Central memory CD8-positive, alpha-beta T cell (primary cell): ENCODE results near the gene ICOSLG.
A peak's percentile ranks its signal among the peaks of the same experiment; 100 is the strongest.
"Not testable (repeated sequence)": the region's sequence is repeated elsewhere in the genome, so short reads cannot be mapped to it uniquely, and the experiment has no call there.

Source experiments
- ATAC-seq: fragments of 150-1000 bp; cut with Tn5 transposase; replicated peaks from 2 replicates; pipeline ENCODE4 v1.10.0; 2022; ENCODE audit warnings: mild to moderate bottlenecking, moderate FRiP score, moderate number of reproducible peaks; ENCODE audit not compliant: poor library complexity, severe bottlenecking; ENCODE audit errors: extremely low read depth
- DNase-seq, 2 donors: peaks; one replicate each; pipeline ENCODE4 v3.0.0; 2021; ENCODE audit warnings: low spot score in 2 of 2
- H3K27ac Mint-ChIP-seq: one replicate; pipeline ENCODE4 v1.8.0; 2022; ENCODE audit warnings: low read depth, mild to moderate bottlenecking, moderate library complexity, mixed read lengths
- H3K27me3 Mint-ChIP-seq: one replicate; pipeline ENCODE4 v1.8.0; 2022; ENCODE audit warnings: mixed read lengths
- H3K36me3 Mint-ChIP-seq: one replicate; pipeline ENCODE4 v1.8.0; 2022; ENCODE audit warnings: mild to moderate bottlenecking, moderate library complexity, mixed read lengths; ENCODE audit not compliant: insufficient read depth
- H3K4me1 Mint-ChIP-seq: one replicate; pipeline ENCODE4 v1.8.0; 2022; ENCODE audit warnings: mixed read lengths
- H3K4me3 Mint-ChIP-seq: one replicate; pipeline ENCODE4 v1.8.0; 2022; ENCODE audit warnings: mild to moderate bottlenecking, moderate library complexity, mixed read lengths
- H3K9me3 Mint-ChIP-seq: one replicate; pipeline ENCODE4 v1.8.0; 2022; ENCODE audit warnings: mixed read lengths

Gene ICOSLG

GRCh38 chr21:44240353-44240752 is 390 bp downstream of the ICOSLG start:
- H3K4me3 Mint-ChIP-seq, H3K4me1 Mint-ChIP-seq, H3K27ac Mint-ChIP-seq, H3K27me3 Mint-ChIP-seq, ATAC-seq, DNase-seq, H3K9me3 Mint-ChIP-seq, H3K36me3 Mint-ChIP-seq: not testable (repeated sequence)

- H3K9me3 Mint-ChIP-seq, H3K4me1 Mint-ChIP-seq, H3K27me3 Mint-ChIP-seq, H3K36me3 Mint-ChIP-seq, H3K4me3 Mint-ChIP-seq, ATAC-seq, H3K27ac Mint-ChIP-seq, DNase-seq: not testable (repeated sequence)
Measured at GRCh38 chr21:44229561-44229960, 11.2 kb downstream of the ICOSLG start.

GRCh38 chr21:44228109-44228508 is 12.6 kb downstream of the ICOSLG start:
- not testable (repeated sequence) for H3K4me3 Mint-ChIP-seq, H3K27me3 Mint-ChIP-seq, H3K4me1 Mint-ChIP-seq, H3K27ac Mint-ChIP-seq, H3K9me3 Mint-ChIP-seq, H3K36me3 Mint-ChIP-seq, ATAC-seq, DNase-seq

DNA sequence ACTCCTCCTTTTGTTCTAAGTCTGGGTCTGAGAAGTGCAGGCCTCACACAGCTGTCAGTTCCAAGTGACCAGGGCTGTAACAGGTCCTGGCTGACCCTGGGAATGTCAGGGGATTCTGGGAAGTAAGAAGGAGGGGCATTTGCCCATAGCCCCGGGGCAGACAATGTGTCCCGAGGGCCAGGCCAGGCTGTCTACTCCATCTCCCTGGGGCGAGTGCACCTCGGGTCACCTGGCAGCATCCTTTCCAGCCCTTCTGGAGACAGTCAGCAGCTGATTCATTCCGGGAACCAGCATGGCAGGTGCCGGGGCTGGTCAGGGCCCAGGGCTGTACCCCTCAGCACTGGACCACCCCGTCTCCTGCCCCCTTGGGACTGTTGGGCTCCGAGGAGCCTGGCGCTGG is 13.1 kb downstream of the ICOSLG start:
- not testable (repeated sequence) for ATAC-seq, H3K27ac Mint-ChIP-seq

GRCh38 chr21:44225605-44226004 is 15.1 kb downstream of the ICOSLG start:
- not testable (repeated sequence) for H3K4me3 Mint-ChIP-seq, H3K27me3 Mint-ChIP-seq, ATAC-seq, H3K4me1 Mint-ChIP-seq, H3K36me3 Mint-ChIP-seq, H3K27ac Mint-ChIP-seq, DNase-seq, H3K9me3 Mint-ChIP-seq

More for the DNA sequence above, 13.1 kb downstream of the ICOSLG start:
- not testable (repeated sequence) for DNase-seq, H3K27me3 Mint-ChIP-seq, H3K4me1 Mint-ChIP-seq, H3K36me3 Mint-ChIP-seq, H3K9me3 Mint-ChIP-seq, H3K4me3 Mint-ChIP-seq

- H3K27me3 Mint-ChIP-seq, H3K36me3 Mint-ChIP-seq, H3K9me3 Mint-ChIP-seq, H3K27ac Mint-ChIP-seq, H3K4me1 Mint-ChIP-seq, ATAC-seq, DNase-seq, H3K4me3 Mint-ChIP-seq: not testable (repeated sequence)
Measured at GRCh38 chr21:44223334-44223733, 17.4 kb downstream of the ICOSLG start.

DNA sequence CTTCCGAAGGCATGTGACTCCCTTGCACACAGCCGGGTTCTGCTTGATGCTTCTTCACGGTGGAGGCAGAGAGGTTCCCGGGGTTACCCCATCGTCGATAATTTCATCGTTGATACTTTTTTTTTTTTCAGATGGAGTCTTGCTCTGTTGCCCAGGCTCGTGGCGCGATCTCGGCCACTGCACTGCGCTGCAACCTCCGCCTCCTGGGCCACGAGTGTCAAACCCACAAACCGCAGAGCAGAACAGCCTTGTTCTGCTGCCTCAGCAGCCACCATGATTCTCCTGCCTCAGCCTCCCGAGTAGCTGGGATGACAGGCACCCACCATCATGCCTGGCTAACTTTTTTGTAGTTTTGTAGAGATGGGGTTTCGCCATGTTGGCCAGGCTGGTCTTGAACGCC is 20.1 kb downstream of the ICOSLG start:
- H3K4me1 Mint-ChIP-seq, H3K9me3 Mint-ChIP-seq, H3K36me3 Mint-ChIP-seq, H3K27me3 Mint-ChIP-seq, H3K4me3 Mint-ChIP-seq, DNase-seq, H3K27ac Mint-ChIP-seq: not testable (repeated sequence)
- peak; percentile 86 for ATAC-seq

DNA sequence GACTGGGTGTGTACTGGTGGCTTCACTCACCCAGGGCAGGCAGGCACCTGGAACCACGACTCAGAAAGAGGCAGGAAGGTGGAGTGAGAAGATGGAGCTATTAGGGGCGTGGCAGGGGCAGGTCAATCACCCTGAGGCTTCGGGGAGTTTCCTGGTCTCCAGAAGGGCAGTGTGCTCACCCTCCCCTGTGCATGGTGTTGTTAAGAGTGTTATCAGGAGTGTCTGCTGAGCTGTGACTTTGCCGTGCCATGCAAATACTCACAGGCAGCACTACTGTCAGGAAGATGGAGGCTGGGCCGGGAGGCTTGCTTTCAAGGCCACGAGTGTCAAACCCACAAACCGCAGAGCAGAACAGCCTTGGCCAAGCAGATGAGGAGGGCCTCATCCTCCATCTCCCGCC is 22.3 kb downstream of the ICOSLG start:
- H3K27me3 Mint-ChIP-seq, H3K4me1 Mint-ChIP-seq, DNase-seq, H3K36me3 Mint-ChIP-seq, H3K4me3 Mint-ChIP-seq, H3K9me3 Mint-ChIP-seq, H3K27ac Mint-ChIP-seq: not testable (repeated sequence)
- ATAC-seq: peak; percentile 17

- ATAC-seq, H3K36me3 Mint-ChIP-seq, H3K27me3 Mint-ChIP-seq, H3K4me1 Mint-ChIP-seq, H3K9me3 Mint-ChIP-seq, DNase-seq, H3K4me3 Mint-ChIP-seq: not testable (repeated sequence)
- peak overlapping the region; percentile 81 for H3K27ac Mint-ChIP-seq
Measured at GRCh38 chr21:44211978-44212377, 28.8 kb downstream of the ICOSLG start.

DNA sequence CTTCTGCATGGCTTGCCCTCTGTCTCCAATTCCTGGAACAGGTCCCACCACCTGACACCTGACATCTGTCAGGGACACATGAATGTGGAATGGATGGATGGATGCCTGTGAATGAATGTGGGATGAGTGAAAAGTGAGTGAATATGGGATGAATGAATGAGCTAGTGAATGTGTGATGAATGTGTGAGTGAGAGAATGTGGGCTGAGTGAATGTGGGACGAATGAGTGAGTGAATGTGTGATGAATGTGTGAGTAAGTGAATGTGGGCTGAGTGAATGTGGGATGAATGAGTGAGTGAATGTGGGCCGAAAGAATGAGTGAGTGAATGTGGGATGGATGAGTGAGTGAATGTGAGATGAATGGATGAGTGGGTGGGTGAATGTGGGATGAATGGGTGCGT is 29.2 kb downstream of the ICOSLG start:
- H3K36me3 Mint-ChIP-seq, H3K27me3 Mint-ChIP-seq, DNase-seq, H3K9me3 Mint-ChIP-seq, H3K4me3 Mint-ChIP-seq, ATAC-seq, H3K4me1 Mint-ChIP-seq: not testable (repeated sequence)
- H3K27ac Mint-ChIP-seq: peak overlapping the region; percentile 81

GRCh38 chr21:44207860-44208646 is 32.7 kb downstream of the ICOSLG start:
- H3K27me3 Mint-ChIP-seq, H3K4me3 Mint-ChIP-seq, H3K4me1 Mint-ChIP-seq, H3K27ac Mint-ChIP-seq, H3K36me3 Mint-ChIP-seq, ATAC-seq, DNase-seq, H3K9me3 Mint-ChIP-seq: not testable (repeated sequence)

GRCh38 chr21:44206698-44207676 is 33.8 kb downstream of the ICOSLG start:
- peak; percentile 91 for ATAC-seq
- H3K4me1 Mint-ChIP-seq, H3K36me3 Mint-ChIP-seq, H3K27ac Mint-ChIP-seq, H3K27me3 Mint-ChIP-seq, DNase-seq, H3K4me3 Mint-ChIP-seq, H3K9me3 Mint-ChIP-seq: not testable (repeated sequence)

DNA sequence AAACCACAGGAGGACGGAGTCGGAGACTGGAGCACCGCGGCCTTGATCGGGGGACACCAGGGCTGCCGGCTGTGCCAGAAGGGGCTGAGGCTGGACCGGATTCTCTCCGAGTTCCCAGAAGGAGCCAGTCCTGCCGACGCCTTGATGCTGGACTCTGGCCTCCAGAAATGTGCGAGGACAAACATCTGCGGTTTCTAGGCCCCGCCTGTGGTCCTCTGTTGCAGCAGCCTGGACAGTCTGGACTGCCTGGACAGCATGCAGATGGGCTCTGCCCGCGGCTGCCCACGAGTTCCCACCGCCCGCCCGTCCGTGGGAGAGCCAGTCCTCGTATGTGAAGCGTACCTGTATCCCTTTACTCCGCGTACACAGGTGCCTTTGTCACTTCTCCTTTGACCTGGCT is 34.6 kb downstream of the ICOSLG start:
- not testable (repeated sequence) for DNase-seq, H3K4me1 Mint-ChIP-seq, H3K4me3 Mint-ChIP-seq, ATAC-seq, H3K36me3 Mint-ChIP-seq, H3K27me3 Mint-ChIP-seq, H3K27ac Mint-ChIP-seq, H3K9me3 Mint-ChIP-seq
